Inflammatory macrophage treated with lipopolysaccharide for 1 hour (primary cell): ENCODE results near the gene ADGRG4.
"Not testable (repeated sequence)": the region's sequence is repeated elsewhere in the genome, so short reads cannot be mapped to it uniquely, and the experiment has no call there.

Experiments
- DNase-seq, 2 donors: peaks; one replicate each; pipeline ENCODE4 v3.0.0-alpha.2; 2020 to 2022

ADGRG4 gene

GRCh38 chrX:136386826-136387225, 86.1 kb downstream of the ADGRG4 start:
- DNase-seq: no peak

- DNase-seq: no peak
Observed at GRCh38 chrX:136387951-136388502, 87.3 kb downstream of the ADGRG4 start.

GRCh38 chrX:136390921-136391320, 90.2 kb downstream of the ADGRG4 start:
- DNase-seq: no peak

DNA sequence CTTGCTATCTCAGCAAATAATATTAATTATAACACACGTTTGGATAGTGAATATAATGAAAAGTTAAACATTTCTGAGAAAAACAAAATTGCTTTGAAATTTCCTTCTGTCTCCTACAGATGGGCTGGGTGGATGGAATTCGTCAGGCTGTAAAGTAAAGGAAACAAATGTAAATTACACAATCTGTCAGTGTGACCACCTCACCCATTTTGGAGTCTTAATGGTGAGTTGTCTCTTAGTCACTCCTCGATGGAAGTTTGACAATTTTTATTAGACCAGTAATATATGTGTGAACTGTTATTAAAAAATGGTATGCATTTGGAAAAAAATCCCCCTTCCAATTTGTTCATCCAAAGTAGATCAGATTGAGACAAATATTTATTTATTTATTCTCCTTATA, 94.5 kb downstream of the ADGRG4 start:
- DNase-seq: no peak

DNA sequence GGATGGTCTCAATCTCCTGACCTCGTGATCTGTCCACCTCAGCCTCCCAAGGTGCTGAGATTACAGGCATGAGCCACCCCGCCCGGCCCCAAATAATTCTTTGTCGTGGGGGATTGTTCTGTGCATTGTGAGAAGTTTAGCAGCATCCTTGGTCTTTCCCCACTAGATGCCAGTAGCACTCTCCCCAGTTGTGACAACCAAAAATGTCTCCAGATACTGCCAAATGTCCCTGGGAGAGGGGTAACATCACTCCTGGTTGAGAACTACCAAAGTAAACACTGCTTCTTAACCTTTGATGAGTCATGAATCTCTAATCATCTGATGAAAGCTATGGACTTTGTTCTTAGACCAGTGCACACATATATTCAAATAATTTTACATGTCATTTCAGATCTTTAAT, 96.2 kb downstream of the ADGRG4 start:
- DNase-seq: no peak

GRCh38 chrX:136405126-136405525, 104.4 kb downstream of the ADGRG4 start:
- no peak for DNase-seq

DNA sequence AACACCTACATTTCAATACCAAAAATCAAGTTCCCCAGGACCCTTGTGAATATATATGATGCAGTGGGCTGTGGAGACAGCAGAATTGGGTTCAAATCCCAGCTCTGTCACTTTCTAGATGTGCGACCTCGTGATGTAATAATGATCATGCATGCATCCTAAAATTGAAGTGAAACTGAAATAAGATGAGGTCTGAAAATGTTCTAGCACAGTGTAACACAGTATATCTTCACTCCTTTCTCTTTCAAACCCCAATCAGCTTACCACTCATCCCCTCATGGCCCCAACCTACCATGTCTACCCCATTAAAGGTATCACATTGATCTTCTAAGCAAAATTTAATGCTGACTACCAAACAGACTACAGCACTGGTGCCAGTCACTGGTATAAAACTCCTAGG, 117.0 kb downstream of the ADGRG4 start:
- DNase-seq: no peak

GRCh38 chrX:136421338-136421737, 120.6 kb downstream of the ADGRG4 start:
- DNase-seq: no peak

- no peak for DNase-seq
Observed at GRCh38 chrX:136423724-136424123, 123.0 kb downstream of the ADGRG4 start.

- no peak for DNase-seq
Observed at GRCh38 chrX:136425996-136426395, 125.2 kb downstream of the ADGRG4 start.

- no peak for DNase-seq
Observed at GRCh38 chrX:136431625-136432024, 130.9 kb downstream of the ADGRG4 start.

DNA sequence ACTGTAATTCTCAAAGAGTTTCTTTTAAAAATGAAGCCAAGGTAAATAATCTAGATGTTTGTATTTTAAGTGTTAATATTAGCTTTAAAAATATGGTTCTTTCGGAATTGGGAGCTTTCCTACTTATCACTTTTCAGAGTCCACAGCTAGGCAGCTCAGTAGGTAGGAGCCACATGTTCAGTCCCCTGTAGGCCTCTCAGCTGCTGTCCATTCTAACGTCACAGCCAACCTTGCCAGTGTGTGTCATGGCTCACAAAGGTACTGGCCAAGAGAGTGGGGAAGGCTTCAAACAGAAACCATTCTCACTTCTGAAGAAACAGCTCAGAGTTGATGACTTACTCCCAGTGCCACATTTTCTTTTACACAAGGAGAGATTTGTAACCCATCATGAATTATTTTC, 137.0 kb downstream of the ADGRG4 start:
- no peak for DNase-seq

DNA sequence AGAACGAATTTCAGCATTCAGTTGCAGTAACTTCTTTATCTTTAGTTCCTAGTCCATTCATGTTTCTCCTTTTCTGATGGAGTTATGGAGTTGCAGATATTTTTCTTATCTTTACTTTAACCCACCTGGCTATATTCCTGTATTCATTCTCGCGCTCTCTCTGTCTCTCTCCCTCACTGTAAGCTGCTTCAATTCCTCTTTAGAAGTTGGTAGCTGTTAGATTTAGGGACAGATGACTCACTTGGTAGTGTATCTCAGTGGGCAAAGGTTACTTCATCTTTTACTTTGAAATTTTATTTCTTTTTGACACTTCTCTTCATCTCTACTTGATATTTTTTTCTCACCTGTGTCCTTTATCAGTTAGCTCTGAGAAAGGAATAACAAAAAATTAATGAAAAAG, 137.4 kb downstream of the ADGRG4 start:
- no peak for DNase-seq

DNA sequence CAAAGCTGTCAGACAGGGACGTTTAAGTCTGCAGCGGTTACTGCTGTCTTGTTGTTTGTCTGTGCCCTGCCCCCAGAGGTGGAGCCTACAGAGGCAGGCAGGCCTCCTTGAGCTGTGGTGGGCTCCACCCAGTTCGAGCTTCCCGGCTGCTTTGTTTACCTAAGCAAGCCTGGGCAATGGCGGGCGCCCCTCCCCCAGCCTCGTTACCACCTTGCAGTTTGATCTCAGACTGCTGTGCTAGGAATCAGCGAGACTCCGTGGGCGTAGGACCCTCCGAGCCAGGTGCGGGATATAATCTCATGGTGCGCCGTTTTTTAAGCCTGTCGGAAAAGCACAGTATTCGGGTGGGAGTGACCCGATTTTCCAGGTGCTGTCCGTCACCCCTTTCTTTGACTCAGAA, 144.9 kb downstream of the ADGRG4 start:
- DNase-seq: not testable (repeated sequence)

DNA sequence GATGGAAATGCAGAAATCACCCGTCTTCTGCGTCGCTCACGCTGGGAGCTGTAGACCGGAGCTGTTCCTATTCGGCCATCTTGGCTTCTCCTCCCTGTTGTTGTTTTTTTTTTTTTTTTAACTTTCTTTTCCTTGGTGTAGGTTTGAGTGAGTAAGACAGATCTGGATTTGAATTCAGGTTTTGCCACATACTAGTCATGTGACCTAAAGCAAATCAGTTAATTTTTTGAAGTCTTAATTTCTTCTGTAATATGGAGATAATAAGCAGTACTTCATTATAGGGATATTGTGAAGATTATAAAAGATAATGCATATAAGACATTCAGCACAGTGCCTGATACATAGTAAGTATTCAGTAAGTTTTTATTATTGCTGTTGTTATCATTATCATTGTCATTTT, 145.4 kb downstream of the ADGRG4 start:
- DNase-seq: no peak

GRCh38 chrX:136447308-136447707, 146.5 kb downstream of the ADGRG4 start:
- DNase-seq: no peak

DNA sequence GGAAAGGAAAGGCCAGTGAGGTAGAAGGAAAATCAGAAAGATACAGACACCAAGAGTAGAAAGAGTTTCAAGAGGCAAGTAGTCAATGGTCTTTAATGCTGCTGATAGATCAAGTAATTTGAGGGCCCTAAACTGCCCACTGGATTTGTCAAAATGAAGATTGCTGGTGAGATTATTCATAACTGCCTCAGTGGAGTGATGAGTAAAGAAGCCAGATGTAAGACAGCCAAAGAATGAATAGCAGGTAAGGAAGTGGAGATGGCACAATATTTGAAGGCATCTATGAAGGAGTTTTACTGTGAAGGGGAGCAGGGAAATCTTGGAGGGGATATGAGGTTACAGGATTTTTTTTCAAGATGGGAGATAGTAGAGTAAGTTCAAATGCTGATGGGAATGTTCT, 147.2 kb downstream of the ADGRG4 start:
- no peak for DNase-seq

DNA sequence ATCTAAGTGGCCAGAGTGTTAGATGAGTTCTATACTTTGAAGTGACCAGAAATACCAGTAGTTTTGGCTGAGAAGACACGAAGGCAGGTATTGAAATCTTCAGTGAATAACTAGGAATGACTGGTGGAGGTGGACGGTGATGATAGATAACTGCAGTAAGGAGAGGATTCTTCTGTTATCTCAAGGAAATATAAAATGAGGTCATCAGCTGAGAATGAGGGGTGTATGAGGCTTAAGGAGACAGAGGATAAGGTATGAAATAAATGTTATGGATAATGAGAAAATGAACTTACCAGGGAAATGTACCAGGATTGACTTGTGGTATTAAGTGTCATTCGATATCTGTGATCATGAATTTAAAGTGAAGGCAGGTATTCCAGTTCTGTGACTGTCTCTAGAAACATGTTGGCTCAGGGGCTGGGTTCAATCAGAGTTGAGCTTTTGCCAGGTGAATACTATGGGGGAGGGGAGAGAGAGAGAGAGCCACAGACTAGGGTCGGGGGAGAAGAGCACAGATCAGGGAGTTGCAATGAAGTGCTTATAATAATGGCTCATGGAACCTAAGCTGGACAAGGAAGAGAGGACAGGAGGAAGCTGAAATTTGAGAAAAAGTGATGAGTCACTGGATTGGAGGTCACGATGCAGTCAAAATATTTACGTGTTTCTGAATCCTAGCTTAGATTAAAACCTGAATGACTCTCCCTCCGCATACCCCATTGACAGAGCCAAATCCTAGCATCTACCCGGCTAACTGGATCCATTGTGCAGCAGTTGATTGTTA, 149.5 kb downstream of the ADGRG4 start:
- DNase-seq: no peak

- no peak for DNase-seq
Observed at GRCh38 chrX:136452614-136453013, 151.9 kb downstream of the ADGRG4 start.

- no peak for DNase-seq
Observed at GRCh38 chrX:136453114-136453513, 152.4 kb downstream of the ADGRG4 start.

GRCh38 chrX:136453771-136454170, 153.0 kb downstream of the ADGRG4 start:
- no peak for DNase-seq

GRCh38 chrX:136456133-136456532, 155.4 kb downstream of the ADGRG4 start:
- DNase-seq: no peak

GRCh38 chrX:136457303-136457917, 156.6 kb downstream of the ADGRG4 start:
- DNase-seq: no peak

GRCh38 chrX:136464589-136464988, 163.8 kb downstream of the ADGRG4 start:
- DNase-seq: no peak
